Bronchial epithelial cell (primary cell): ENCODE results near the gene RALGAPA2. TPM values are rescaled to one million over a fixed set of nuclear protein-coding genes. Genes with fewer than 3 reads are reported as not detected.

Experiments used
- DNase-seq: peaks from one replicate; pipeline ENCODE4 v3.0.0-alpha.2; 2010; ENCODE audit warnings: low read depth
- FAIRE-seq: peaks from 2 replicates; lab custom pipeline; 2011; peaks lifted over from hg19 to GRCh38; lab: Jason Lieb, UNC
- H3K27me3 ChIP-seq: 2 replicates; pipeline ENCODE4 v1.5.1; 2011; ENCODE audit warnings: low read length; ENCODE audit not compliant: control insufficient read depth, insufficient read depth
- H3K36me3 ChIP-seq: 2 replicates; pipeline ENCODE4 v1.5.1; 2011; ENCODE audit warnings: low read length; ENCODE audit not compliant: control insufficient read depth, insufficient read depth
- H3K4me3 ChIP-seq: 2 replicates; pipeline ENCODE4 v1.5.1; 2011; ENCODE audit warnings: mild to moderate bottlenecking, low read depth, low read length, control low read depth
- CTCF ChIP-seq: IDR thresholded peaks from 2 replicates; pipeline ENCODE4 v1.5.1; 2011; ENCODE audit warnings: mild to moderate bottlenecking, moderate library complexity, low read length, control low read depth, inconsistent platforms; ENCODE audit not compliant: insufficient read depth, severe bottlenecking
- total RNA-seq: library from RNA; depleted of rRNA; stranded (reverse); fragments of >200 nt; gene quantifications from 2 replicates; pipeline ENCODE4 v1.2.1, GENCODE V29; 2014

RALGAPA2 gene
- total RNA-seq, 1 donor from 2014 or later: 8.7 TPM

- DNase-seq (peak; percentile 31), FAIRE-seq (no peak)
- no peaks in the 10 kb centered on the region for H3K27me3 ChIP-seq
- H3K36me3 ChIP-seq: no peaks in the 10 kb centered on the region
- no peak overlapping the region for H3K4me3 ChIP-seq
- TF ChIP-seq CTCF: no peak
These were observed 13.3 kb downstream of the RALGAPA2 start for GRCh38 chr20:20699144-20699543.

- DNase-seq (no peak), FAIRE-seq (no peak)
- Histone ChIP-seq H3K27me3 (no peaks in the 10 kb centered on the region), H3K36me3 (no peaks in the 10 kb centered on the region), H3K4me3 (no peak overlapping the region)
- TF ChIP-seq CTCF: no peak
These were observed 15.1 kb downstream of the RALGAPA2 start for GRCh38 chr20:20697325-20697845.

- Histone ChIP-seq H3K27me3 (no peaks in the 10 kb centered on the region), H3K36me3 (no peaks in the 10 kb centered on the region), H3K4me3 (no peak overlapping the region)
- DNase-seq: peak; percentile 59
- FAIRE-seq: no peak
- TF ChIP-seq CTCF: no peak
These were observed 17.1 kb downstream of the RALGAPA2 start for GRCh38 chr20:20695250-20695816.

- no peaks in the 10 kb centered on the region for H3K36me3 ChIP-seq
- no peaks in the 10 kb centered on the region for H3K27me3 ChIP-seq
- FAIRE-seq: no peak
- TF ChIP-seq CTCF: no peak
- no peak for DNase-seq
- H3K4me3 ChIP-seq: no peak overlapping the region
These were observed 17.9 kb downstream of the RALGAPA2 start for GRCh38 chr20:20694591-20694990.

GRCh38 chr20:20692587-20692986 is 19.9 kb downstream of the RALGAPA2 start:
- FAIRE-seq (no peak), DNase-seq (no peak)
- no peak for TF ChIP-seq CTCF

More at GRCh38 chr20:20692587-20692986, 19.9 kb downstream of the RALGAPA2 start:
- Histone ChIP-seq H3K4me3 (no peak overlapping the region), H3K27me3 (no peaks in the 10 kb centered on the region), H3K36me3 (no peaks in the 10 kb centered on the region)
